ENCODE data around the gene THSD1.
"Not testable (repeated sequence)": the region's sequence is repeated elsewhere in the genome, so short reads cannot be mapped to it uniquely, and the experiment has no call there.

The THSD1 gene

GRCh38 chr13:52408071-52408658 is 2.2 kb upstream of the THSD1 start:
- DNase-seq, result not testable (repeated sequence)

- not testable (repeated sequence) for DNase-seq
Observed at GRCh38 chr13:52407436-52407835, 1.5 kb upstream of the THSD1 start.

GRCh38 chr13:52406629-52407028 is 657 bp upstream of the THSD1 start:
- DNase-seq, result no peak

GRCh38 chr13:52405369-52405766 is 604 bp downstream of the THSD1 start:
- no peak for DNase-seq

GRCh38 chr13:52399708-52400107 is 6.3 kb downstream of the THSD1 start:
- no peak for DNase-seq

GRCh38 chr13:52399046-52399445 is 6.9 kb downstream of the THSD1 start:
- no peak for DNase-seq

- no peak for DNase-seq
Observed at GRCh38 chr13:52395704-52396103, 10.3 kb downstream of the THSD1 start.

GRCh38 chr13:52394586-52394985 is 11.4 kb downstream of the THSD1 start:
- DNase-seq, result no peak

GRCh38 chr13:52393572-52394357 is 12.2 kb downstream of the THSD1 start:
- DNase-seq, result no peak

GRCh38 chr13:52387721-52388120 is 18.3 kb downstream of the THSD1 start:
- no peak for DNase-seq

- no peak for DNase-seq
Observed at GRCh38 chr13:52385870-52386269, 20.1 kb downstream of the THSD1 start.

GRCh38 chr13:52383366-52383765 is 22.6 kb downstream of the THSD1 start:
- DNase-seq, result no peak

- no peak for DNase-seq
Observed at GRCh38 chr13:52378312-52378711, 27.7 kb downstream of the THSD1 start.

- DNase-seq, result no peak
Observed at GRCh38 chr13:52377898-52378297, 28.1 kb downstream of the THSD1 start.

- DNase-seq, result no peak
Observed at GRCh38 chr13:52374873-52375411, 31.0 kb downstream of the THSD1 start.

- no peak for DNase-seq
Observed at GRCh38 chr13:52374389-52374788, 31.6 kb downstream of the THSD1 start.

- DNase-seq, result not testable (repeated sequence)
Observed at GRCh38 chr13:52373277-52373676, 32.7 kb downstream of the THSD1 start.

GRCh38 chr13:52371736-52372247 is 34.2 kb downstream of the THSD1 start:
- no peak for DNase-seq

GRCh38 chr13:52366291-52366690 is 39.7 kb downstream of the THSD1 start:
- no peak for DNase-seq

GRCh38 chr13:52362169-52362887 is 43.6 kb downstream of the THSD1 start:
- not testable (repeated sequence) for DNase-seq

GRCh38 chr13:52361225-52361624 is 44.7 kb downstream of the THSD1 start:
- DNase-seq, result no peak

- DNase-seq, result no peak
Observed at GRCh38 chr13:52359534-52359933, 46.4 kb downstream of the THSD1 start.

- no peak for DNase-seq
Observed at GRCh38 chr13:52356327-52356726, 49.6 kb downstream of the THSD1 start.
